Esophagus muscularis mucosa (tissue), 4 donors: Measurements from ENCODE around the gene STX3. TPM values are rescaled to one million over a fixed set of nuclear protein-coding genes. Genes with fewer than 3 reads are reported as not detected.

Experiments
- DNase-seq: peaks from one replicate; pipeline ENCODE4 v3.0.0-alpha.2; 2017; ENCODE audit errors: extremely low spot score
- H3K27ac ChIP-seq, 4 donors: fragments of 200-600 bp; sonication (generic); replicated peaks in 1 of 4; 1 replicate in 3 of 4; 2 replicates in 1 of 4; pipeline ENCODE4 v1.5.1; 2016 to 2019; ENCODE audit warnings: mild to moderate bottlenecking in 1 of 4
- H3K27me3 ChIP-seq, 4 donors: fragments of 200-600 bp; sonication (generic); one replicate each; pipeline versions ENCODE4 v1.5.1 to v1.6.0; 2016 to 2019
- H3K36me3 ChIP-seq, 4 donors: fragments of 200-600 bp; sonication (generic); one replicate each; pipeline ENCODE4 v1.5.1; 2016 to 2019
- H3K4me1 ChIP-seq, 4 donors: fragments of 200-600 bp; sonication (generic); one replicate each; pipeline ENCODE4 v1.5.1; 2016 to 2019
- H3K4me3 ChIP-seq, 4 donors: fragments of 200-600 bp; sonication (generic); 1 replicate in 2 of 4; 2 replicates in 2 of 4; pipeline ENCODE4 v1.5.1; 2016 to 2019; ENCODE audit warnings: mild to moderate bottlenecking in 4 of 4, moderate library complexity in 1 of 4
- H3K9me3 ChIP-seq, 4 donors: fragments of 200-600 bp; sonication (generic); 1 replicate in 3 of 4; 2 replicates in 1 of 4; pipeline ENCODE4 v1.5.1; 2016 to 2019
- CTCF ChIP-seq, 3 experiments: fragments of 200-600 bp in 2 of 3; fragments of 450-650 bp in 1 of 3; sonication (generic) in 2 of 3; IDR thresholded peaks; one replicate each; pipeline ENCODE4 v1.5.1; 2017 to 2019; ENCODE audit warnings: antibody characterized with exemption in 3 of 3, mild to moderate bottlenecking in 2 of 3, moderate library complexity in 1 of 3
- EP300 ChIP-seq: sonication (generic); formaldehyde crosslinking; IDR thresholded peaks from one replicate; pipeline ENCODE4 v1.6.1; 2017; ENCODE audit warnings: antibody characterized with exemption
- POLR2A ChIP-seq: fragments of 450-650 bp; IDR thresholded peaks from one replicate; pipeline ENCODE4 v1.6.1; 2017; ENCODE audit warnings: antibody characterized with exemption, moderate library complexity, mild to moderate bottlenecking, low read depth
- POLR2AphosphoS5 ChIP-seq, 2 donors: sonication (generic); formaldehyde crosslinking; IDR thresholded peaks; one replicate each; pipeline ENCODE4 v1.6.1; 2017; ENCODE audit warnings: antibody characterized with exemption in 2 of 2
- WGBS: methylation state at CpG from one replicate; pipeline ENCODE4 v1.1.5; 2018; 5-methylcytosine and 5-hydroxymethylcytosine counted together
- intact Hi-C: fragments of 100-400 bp; cut with DNase I; formaldehyde crosslinking; loops from one replicate; pipeline ENCODE4 v1.15.1; 2023
- total RNA-seq, 4 donors: library from RNA; depleted of rRNA; stranded (reverse); fragments of >200 nt; gene quantifications; one replicate each; pipeline versions ENCODE4 v1.1.0 to v1.2.1, GENCODE V29; 2016

STX3 gene
- total RNA-seq, 4 donors from 2014 or later, result 16.3 to 24.0 (median 22.3) TPM

GRCh38 chr11:59769111-59769510 is 13.9 kb downstream of the STX3 start:
- no peak for DNase-seq
- TF ChIP-seq EP300 (no peak), POLR2AphosphoS5 (IDR thresholded peaks at IDR 0.05) (no peak), POLR2A (no peak), CTCF (IDR thresholded peaks at IDR 0.05) (no peak)
- Histone ChIP-seq H3K27me3 (no peaks in the 10 kb centered on the region), H3K9me3 (no peaks in the 10 kb centered on the region), H3K27ac (no peak overlapping the region), H3K4me1 (peaks cover 8 to 35% (median 19%) of the 10 kb centered on the region in 4 donors), H3K36me3 (peaks cover 6 to 13% (median 8%) of the 10 kb centered on the region in 4 donors), H3K4me3 (no peak overlapping the region)
- intact Hi-C loops, result no loop called here
- 85% methylated on average over 7 of the region's 7 CpGs for WGBS

- WGBS, result 90% methylated on average over 4 of the region's 4 CpGs
- intact Hi-C loops, result no loop called here
- no peaks in the 10 kb centered on the region for H3K27me3 ChIP-seq
- H3K27ac ChIP-seq, result no peak overlapping the region
- H3K9me3 ChIP-seq, result no peaks in the 10 kb centered on the region
- DNase-seq, result no peak
- H3K4me3 ChIP-seq, result no peak overlapping the region
- H3K36me3 ChIP-seq, result peaks cover 6 to 20% (median 12%) of the 10 kb centered on the region in 4 donors
- no peak for TF ChIP-seq POLR2AphosphoS5 (IDR thresholded peaks at IDR 0.05)
- no peak for TF ChIP-seq POLR2A
- no peak for TF ChIP-seq CTCF (IDR thresholded peaks at IDR 0.05)
- TF ChIP-seq EP300, result no peak
- H3K4me1 ChIP-seq, result peaks cover 8 to 35% (median 19%) of the 10 kb centered on the region in 4 donors
Observed at GRCh38 chr11:59769828-59770227, 14.7 kb downstream of the STX3 start.

DNA sequence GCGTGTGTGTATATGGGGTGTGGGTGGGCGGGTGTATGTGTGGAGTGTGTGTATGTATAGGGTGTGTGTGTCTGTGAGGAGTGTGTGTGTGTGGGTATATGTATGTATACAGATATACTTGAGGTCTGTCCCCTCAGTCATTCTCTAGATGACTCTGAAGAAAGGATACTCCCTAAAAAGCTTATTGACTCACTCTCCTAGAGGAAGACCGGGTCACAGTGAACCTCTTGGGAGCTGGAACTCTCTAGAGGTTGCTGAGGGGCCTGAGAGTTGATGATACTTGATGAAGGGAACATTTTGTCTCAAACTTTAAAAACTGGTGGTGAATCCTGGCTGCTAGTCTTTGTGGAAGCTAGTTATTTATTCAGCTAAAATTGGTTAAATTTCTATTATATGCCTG is 15.1 kb downstream of the STX3 start:
- WGBS, result 88% methylated on average over 3 of the region's 3 CpGs
- Histone ChIP-seq H3K27me3 (no peaks in the 10 kb centered on the region), H3K27ac (no peak overlapping the region), H3K4me1 (peaks cover 8 to 30% (median 16%) of the 10 kb centered on the region in 4 donors), H3K4me3 (no peak overlapping the region), H3K36me3 (peaks cover 7 to 25% (median 12%) of the 10 kb centered on the region in 4 donors), H3K9me3 (no peaks in the 10 kb centered on the region)
- intact Hi-C loops, result no loop called here
- TF ChIP-seq CTCF (IDR thresholded peaks at IDR 0.05) (no peak), EP300 (no peak), POLR2A (no peak), POLR2AphosphoS5 (IDR thresholded peaks at IDR 0.05) (no peak)
- DNase-seq, result no peak

DNA sequence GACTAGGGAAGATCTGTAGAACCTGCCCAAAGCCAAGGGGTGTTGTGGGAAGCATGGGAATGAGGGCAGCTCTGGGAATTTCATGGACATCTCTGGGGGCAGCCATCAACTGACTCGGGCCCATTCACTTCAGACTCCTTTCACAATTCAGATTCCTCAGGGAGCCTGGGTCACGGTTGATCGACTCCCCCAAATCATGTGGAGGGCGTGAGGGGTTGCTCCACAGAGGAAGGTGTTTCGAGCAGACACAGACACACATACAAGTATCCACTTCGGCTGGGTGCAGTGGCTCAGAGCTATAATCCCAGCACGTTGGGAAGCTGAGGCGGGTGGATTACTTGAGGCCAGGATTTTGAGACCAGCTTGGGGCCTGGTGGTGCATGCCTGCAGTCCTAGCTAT is 15.7 kb downstream of the STX3 start:
- Histone ChIP-seq H3K4me1 (peaks cover 5 to 25% (median 14%) of the 10 kb centered on the region in 4 donors), H3K27me3 (no peaks in the 10 kb centered on the region), H3K4me3 (no peak overlapping the region), H3K9me3 (no peaks in the 10 kb centered on the region), H3K36me3 (peaks cover 7 to 31% (median 14%) of the 10 kb centered on the region in 4 donors), H3K27ac (no peak overlapping the region)
- no peak for TF ChIP-seq POLR2A
- no peak for TF ChIP-seq CTCF (IDR thresholded peaks at IDR 0.05)
- no peak for TF ChIP-seq POLR2AphosphoS5 (IDR thresholded peaks at IDR 0.05)
- no peak for TF ChIP-seq EP300
- intact Hi-C loops, result no loop called here
- no peak for DNase-seq
- WGBS, result 93% methylated on average over 5 of the region's 8 CpGs

GRCh38 chr11:59771605-59772004 is 16.4 kb downstream of the STX3 start:
- Histone ChIP-seq H3K4me1 (peaks cover 5 to 19% (median 14%) of the 10 kb centered on the region in 4 donors), H3K4me3 (no peak overlapping the region), H3K9me3 (no peaks in the 10 kb centered on the region), H3K27ac (peak overlapping the region in 3 of 4 donors; percentile 2 to 42 (median 14)), H3K36me3 (peaks cover 7 to 34% (median 14%) of the 10 kb centered on the region in 4 donors), H3K27me3 (no peaks in the 10 kb centered on the region)
- no peak for DNase-seq
- no peak for TF ChIP-seq EP300
- no peak for TF ChIP-seq POLR2A
- TF ChIP-seq CTCF (IDR thresholded peaks at IDR 0.05), result no peak
- TF ChIP-seq POLR2AphosphoS5 (IDR thresholded peaks at IDR 0.05), result no peak
- intact Hi-C loops, result no loop called here
- 63% methylated on average over 4 of the region's 4 CpGs for WGBS
